HepG2 (cell line): ENCODE measurements around the gene BAIAP3.
"Not testable (repeated sequence)": the region's sequence is repeated elsewhere in the genome, so short reads cannot be mapped to it uniquely, and the experiment has no call there.

Experiments
- CEBPG ChIP-seq: IDR thresholded peaks from 2 replicates; pipeline ENCODE4 v1.6.1; 2016
- EZH2 ChIP-seq: conservative IDR thresholded peaks from 2 replicates; pipeline ENCODE4 v1.6.1; 2012; ENCODE audit warnings: mild to moderate bottlenecking, low read depth, low read length, moderate library complexity
- IRF2 ChIP-seq: IDR thresholded peaks from 2 replicates; pipeline ENCODE4 v1.6.1; 2018; ENCODE audit warnings: missing genetic modification reagents, missing compliant biosample characterization
- NONO ChIP-seq, 2 experiments: fragments of 450-650 bp in 1 of 2; sonication (generic) in 1 of 2; formaldehyde crosslinking in 1 of 2; IDR thresholded peaks in 1 of 2; conservative IDR thresholded peaks in 1 of 2; 2 replicates each; pipeline versions ENCODE4 v1.6.1 to v1.8.0; 2017 to 2022; ENCODE audit warnings: mild to moderate bottlenecking in 1 of 2, missing genetic modification reagents in 1 of 2, moderate library complexity in 1 of 2
- POLR2A ChIP-seq, 2 experiments: IDR thresholded peaks; 2 replicates each; pipeline ENCODE4 v1.6.1; 2011; ENCODE audit warnings: low read depth in 2 of 2, low read length in 2 of 2, mild to moderate bottlenecking in 1 of 2, moderate library complexity in 1 of 2; ENCODE audit not compliant: insufficient read depth in 1 of 2
- POLR2AphosphoS5 ChIP-seq: IDR thresholded peaks from 2 replicates; pipeline ENCODE4 v1.6.1; 2012; ENCODE audit warnings: low read depth, low read length
- TF ChIP-seq, protein P1 (sequence below): sonication (generic); formaldehyde crosslinking; IDR thresholded peaks from 2 replicates; pipeline ENCODE4 v1.4.0; 2020; ENCODE audit warnings: missing genetic modification reagents
- TF ChIP-seq, protein P2 (sequence below), 2 experiments: IDR thresholded peaks; 2 replicates each; pipeline ENCODE4 v1.6.1; 2011 to 2012; ENCODE audit warnings: low read length in 2 of 2, borderline replicate concordance in 1 of 2, low read depth in 1 of 2, mild to moderate bottlenecking in 1 of 2, moderate library complexity in 1 of 2
- TF ChIP-seq, protein P3 (sequence below): sonication (generic); formaldehyde crosslinking; IDR thresholded peaks from 2 replicates; pipeline ENCODE4 v1.5.0; 2020; ENCODE audit warnings: mild to moderate bottlenecking, missing genetic modification reagents, moderate library complexity

DNA sequence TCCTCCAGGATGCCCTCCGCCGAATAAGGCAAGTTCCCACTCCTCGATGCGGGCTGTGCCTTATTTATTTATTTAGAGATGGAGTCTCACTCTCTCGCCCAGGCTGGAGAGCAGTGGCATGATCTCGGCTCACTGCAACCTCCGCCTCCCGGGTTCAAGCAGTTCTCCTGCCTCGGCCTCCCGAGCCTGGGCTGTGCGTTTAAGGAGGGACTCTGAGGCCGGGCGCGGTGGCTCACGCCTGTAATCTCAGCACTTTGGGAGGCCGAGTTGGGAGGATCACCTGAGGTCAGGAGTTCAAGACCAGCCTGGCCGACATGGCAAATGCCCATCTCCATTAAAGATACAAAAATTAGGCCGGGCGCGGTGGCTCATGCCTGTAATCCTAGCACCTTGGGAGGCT is 5.3 kb upstream of the BAIAP3 start:
- TF ChIP-seq, protein P1, sequence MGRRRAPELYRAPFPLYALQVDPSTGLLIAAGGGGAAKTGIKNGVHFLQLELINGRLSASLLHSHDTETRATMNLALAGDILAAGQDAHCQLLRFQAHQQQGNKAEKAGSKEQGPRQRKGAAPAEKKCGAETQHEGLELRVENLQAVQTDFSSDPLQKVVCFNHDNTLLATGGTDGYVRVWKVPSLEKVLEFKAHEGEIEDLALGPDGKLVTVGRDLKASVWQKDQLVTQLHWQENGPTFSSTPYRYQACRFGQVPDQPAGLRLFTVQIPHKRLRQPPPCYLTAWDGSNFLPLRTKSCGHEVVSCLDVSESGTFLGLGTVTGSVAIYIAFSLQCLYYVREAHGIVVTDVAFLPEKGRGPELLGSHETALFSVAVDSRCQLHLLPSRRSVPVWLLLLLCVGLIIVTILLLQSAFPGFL (CRISPR knock-in tag), result not testable (repeated sequence)
- TF ChIP-seq, protein P2, sequence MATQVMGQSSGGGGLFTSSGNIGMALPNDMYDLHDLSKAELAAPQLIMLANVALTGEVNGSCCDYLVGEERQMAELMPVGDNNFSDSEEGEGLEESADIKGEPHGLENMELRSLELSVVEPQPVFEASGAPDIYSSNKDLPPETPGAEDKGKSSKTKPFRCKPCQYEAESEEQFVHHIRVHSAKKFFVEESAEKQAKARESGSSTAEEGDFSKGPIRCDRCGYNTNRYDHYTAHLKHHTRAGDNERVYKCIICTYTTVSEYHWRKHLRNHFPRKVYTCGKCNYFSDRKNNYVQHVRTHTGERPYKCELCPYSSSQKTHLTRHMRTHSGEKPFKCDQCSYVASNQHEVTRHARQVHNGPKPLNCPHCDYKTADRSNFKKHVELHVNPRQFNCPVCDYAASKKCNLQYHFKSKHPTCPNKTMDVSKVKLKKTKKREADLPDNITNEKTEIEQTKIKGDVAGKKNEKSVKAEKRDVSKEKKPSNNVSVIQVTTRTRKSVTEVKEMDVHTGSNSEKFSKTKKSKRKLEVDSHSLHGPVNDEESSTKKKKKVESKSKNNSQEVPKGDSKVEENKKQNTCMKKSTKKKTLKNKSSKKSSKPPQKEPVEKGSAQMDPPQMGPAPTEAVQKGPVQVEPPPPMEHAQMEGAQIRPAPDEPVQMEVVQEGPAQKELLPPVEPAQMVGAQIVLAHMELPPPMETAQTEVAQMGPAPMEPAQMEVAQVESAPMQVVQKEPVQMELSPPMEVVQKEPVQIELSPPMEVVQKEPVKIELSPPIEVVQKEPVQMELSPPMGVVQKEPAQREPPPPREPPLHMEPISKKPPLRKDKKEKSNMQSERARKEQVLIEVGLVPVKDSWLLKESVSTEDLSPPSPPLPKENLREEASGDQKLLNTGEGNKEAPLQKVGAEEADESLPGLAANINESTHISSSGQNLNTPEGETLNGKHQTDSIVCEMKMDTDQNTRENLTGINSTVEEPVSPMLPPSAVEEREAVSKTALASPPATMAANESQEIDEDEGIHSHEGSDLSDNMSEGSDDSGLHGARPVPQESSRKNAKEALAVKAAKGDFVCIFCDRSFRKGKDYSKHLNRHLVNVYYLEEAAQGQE (IDR thresholded peaks at IDR 0.05; ENCODE audit: borderline replicate concordance in 1 of 2, low read depth in 1 of 2, low read length in 2 of 2), result not testable (repeated sequence)
- TF ChIP-seq NONO (IDR thresholded peaks at IDR 0.05); NONO (CRISPR knock-in tag; conservative IDR thresholded peaks at IDR 0.05); CEBPG (CRISPR knock-in tag); POLR2AphosphoS5; IRF2 (CRISPR knock-in tag); EZH2; POLR2A (IDR thresholded peaks at IDR 0.05; ENCODE audit: insufficient read depth in 1 of 2, low read depth in 2 of 2, low read length in 2 of 2): not testable (repeated sequence)
- TF ChIP-seq, protein P3, sequence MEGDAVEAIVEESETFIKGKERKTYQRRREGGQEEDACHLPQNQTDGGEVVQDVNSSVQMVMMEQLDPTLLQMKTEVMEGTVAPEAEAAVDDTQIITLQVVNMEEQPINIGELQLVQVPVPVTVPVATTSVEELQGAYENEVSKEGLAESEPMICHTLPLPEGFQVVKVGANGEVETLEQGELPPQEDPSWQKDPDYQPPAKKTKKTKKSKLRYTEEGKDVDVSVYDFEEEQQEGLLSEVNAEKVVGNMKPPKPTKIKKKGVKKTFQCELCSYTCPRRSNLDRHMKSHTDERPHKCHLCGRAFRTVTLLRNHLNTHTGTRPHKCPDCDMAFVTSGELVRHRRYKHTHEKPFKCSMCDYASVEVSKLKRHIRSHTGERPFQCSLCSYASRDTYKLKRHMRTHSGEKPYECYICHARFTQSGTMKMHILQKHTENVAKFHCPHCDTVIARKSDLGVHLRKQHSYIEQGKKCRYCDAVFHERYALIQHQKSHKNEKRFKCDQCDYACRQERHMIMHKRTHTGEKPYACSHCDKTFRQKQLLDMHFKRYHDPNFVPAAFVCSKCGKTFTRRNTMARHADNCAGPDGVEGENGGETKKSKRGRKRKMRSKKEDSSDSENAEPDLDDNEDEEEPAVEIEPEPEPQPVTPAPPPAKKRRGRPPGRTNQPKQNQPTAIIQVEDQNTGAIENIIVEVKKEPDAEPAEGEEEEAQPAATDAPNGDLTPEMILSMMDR (CRISPR knock-in tag), result not testable (repeated sequence)
